Parathyroid adenoma (tissue), 2 donors: ENCODE results near the gene TRPM1.

Experiments
- H2AFZ ChIP-seq: fragments of 300-600 bp; sonication (generic); one replicate; pipeline ENCODE4 v1.7.0; 2017; ENCODE audit warnings: antibody characterized with exemption, mild to moderate bottlenecking
- H3K27ac ChIP-seq: fragments of 300-600 bp; sonication (generic); one replicate; pipeline ENCODE4 v1.7.0; 2017
- H3K27me3 ChIP-seq: fragments of 300-600 bp; sonication (generic); one replicate; pipeline ENCODE4 v1.7.0; 2017; ENCODE audit warnings: low read length; ENCODE audit not compliant: control insufficient read depth, insufficient read depth
- H3K36me3 ChIP-seq: fragments of 300-600 bp; sonication (generic); one replicate; pipeline ENCODE4 v1.7.0; 2017; ENCODE audit warnings: low read length; ENCODE audit not compliant: control insufficient read depth, insufficient read depth
- H3K4me1 ChIP-seq: fragments of 300-600 bp; sonication (generic); one replicate; pipeline ENCODE4 v1.7.0; 2017; ENCODE audit warnings: control low read depth
- H3K4me2 ChIP-seq: fragments of 300-600 bp; sonication (generic); one replicate; pipeline ENCODE4 v1.7.0; 2017; ENCODE audit warnings: low read length
- H3K4me3 ChIP-seq: fragments of 300-600 bp; sonication (generic); one replicate; pipeline ENCODE4 v1.7.0; 2017; ENCODE audit warnings: low read depth, low read length
- H3K79me2 ChIP-seq: fragments of 300-600 bp; sonication (generic); one replicate; pipeline ENCODE4 v1.7.0; 2017; ENCODE audit warnings: control low read depth
- H3K9ac ChIP-seq: fragments of 300-600 bp; sonication (generic); one replicate; pipeline ENCODE4 v1.7.0; 2017; ENCODE audit warnings: mild to moderate bottlenecking
- H3K9me3 ChIP-seq: fragments of 300-600 bp; sonication (generic); one replicate; pipeline ENCODE4 v1.7.0; 2017; ENCODE audit warnings: low read length; ENCODE audit not compliant: control insufficient read depth
- TF ChIP-seq, protein P1 (sequence below): fragments of 300-600 bp; sonication (generic); IDR thresholded peaks from one replicate; pipeline ENCODE4 v1.7.0; 2017; ENCODE audit warnings: antibody characterized with exemption, mild to moderate bottlenecking
- donor health status: primary hyperparathyroidism.

The TRPM1 gene

DNA sequence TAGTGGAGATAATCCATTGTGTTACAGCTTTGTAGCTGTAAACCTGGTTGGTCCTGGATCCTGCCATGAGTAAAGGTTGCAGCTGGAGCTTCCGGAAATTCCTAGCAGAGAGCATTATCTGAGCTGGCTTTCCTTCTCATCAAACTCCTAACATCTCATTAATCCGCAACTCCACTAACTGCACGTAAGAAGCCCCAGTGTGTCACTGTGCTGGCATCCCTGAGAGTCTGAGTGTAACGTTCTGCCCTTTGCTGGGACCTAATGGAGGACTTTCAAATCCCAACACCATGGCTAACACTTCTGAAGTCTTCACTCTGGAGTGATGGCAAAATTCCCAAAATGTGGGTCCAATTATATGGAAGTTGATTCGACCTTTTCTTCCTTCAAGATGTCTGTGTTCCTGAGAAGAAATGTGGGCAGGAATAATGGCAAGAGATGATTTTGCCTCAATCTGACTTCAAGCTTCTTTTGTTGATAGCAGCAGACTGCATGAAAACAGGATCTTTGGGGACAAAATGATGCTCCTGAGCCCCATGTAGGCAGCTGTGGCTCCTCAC is 9.6 kb upstream of the TRPM1 start:
- Histone ChIP-seq H3K4me2 (no peak overlapping the region), H3K79me2 (no peaks in the 10 kb centered on the region), H3K9me3 (no peaks in the 10 kb centered on the region), H3K27me3 (no peaks in the 10 kb centered on the region), H3K36me3 (no peaks in the 10 kb centered on the region), H2AFZ (no peak overlapping the region), H3K9ac (no peak overlapping the region), H3K27ac (no peak overlapping the region), H3K4me3 (no peak overlapping the region), H3K4me1 (no peaks in the 10 kb centered on the region)
- TF ChIP-seq, protein P1, sequence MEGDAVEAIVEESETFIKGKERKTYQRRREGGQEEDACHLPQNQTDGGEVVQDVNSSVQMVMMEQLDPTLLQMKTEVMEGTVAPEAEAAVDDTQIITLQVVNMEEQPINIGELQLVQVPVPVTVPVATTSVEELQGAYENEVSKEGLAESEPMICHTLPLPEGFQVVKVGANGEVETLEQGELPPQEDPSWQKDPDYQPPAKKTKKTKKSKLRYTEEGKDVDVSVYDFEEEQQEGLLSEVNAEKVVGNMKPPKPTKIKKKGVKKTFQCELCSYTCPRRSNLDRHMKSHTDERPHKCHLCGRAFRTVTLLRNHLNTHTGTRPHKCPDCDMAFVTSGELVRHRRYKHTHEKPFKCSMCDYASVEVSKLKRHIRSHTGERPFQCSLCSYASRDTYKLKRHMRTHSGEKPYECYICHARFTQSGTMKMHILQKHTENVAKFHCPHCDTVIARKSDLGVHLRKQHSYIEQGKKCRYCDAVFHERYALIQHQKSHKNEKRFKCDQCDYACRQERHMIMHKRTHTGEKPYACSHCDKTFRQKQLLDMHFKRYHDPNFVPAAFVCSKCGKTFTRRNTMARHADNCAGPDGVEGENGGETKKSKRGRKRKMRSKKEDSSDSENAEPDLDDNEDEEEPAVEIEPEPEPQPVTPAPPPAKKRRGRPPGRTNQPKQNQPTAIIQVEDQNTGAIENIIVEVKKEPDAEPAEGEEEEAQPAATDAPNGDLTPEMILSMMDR, result no peak

DNA sequence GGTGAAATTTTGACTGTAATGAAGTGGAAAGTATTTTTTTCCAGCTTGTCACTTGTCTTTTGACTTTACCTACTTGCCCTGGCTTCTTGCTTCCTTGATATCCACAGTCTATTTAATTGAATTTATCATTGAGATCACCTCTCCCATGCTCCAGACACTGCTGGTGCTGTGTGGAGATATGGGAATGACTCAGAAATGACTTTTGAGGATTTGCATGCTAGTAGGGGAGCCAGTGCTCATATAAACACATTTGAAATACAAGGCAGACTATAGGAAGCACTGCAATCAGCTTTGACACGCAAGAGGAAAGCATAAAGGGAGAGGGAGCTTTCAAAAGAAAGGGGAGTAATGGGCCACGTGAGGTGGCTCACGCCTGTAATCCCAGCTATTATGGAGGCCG is 7.3 kb upstream of the TRPM1 start:
- H3K9ac ChIP-seq, result no peak overlapping the region
- H3K36me3 ChIP-seq, result no peaks in the 10 kb centered on the region
- H3K4me1 ChIP-seq, result no peaks in the 10 kb centered on the region
- H2AFZ ChIP-seq, result no peak overlapping the region
- no peak overlapping the region for H3K27ac ChIP-seq
- no peaks in the 10 kb centered on the region for H3K9me3 ChIP-seq
- no peak overlapping the region for H3K4me2 ChIP-seq
- H3K79me2 ChIP-seq, result no peaks in the 10 kb centered on the region
- TF ChIP-seq, protein P1, result no peak
- no peaks in the 10 kb centered on the region for H3K27me3 ChIP-seq
- no peak overlapping the region for H3K4me3 ChIP-seq

DNA sequence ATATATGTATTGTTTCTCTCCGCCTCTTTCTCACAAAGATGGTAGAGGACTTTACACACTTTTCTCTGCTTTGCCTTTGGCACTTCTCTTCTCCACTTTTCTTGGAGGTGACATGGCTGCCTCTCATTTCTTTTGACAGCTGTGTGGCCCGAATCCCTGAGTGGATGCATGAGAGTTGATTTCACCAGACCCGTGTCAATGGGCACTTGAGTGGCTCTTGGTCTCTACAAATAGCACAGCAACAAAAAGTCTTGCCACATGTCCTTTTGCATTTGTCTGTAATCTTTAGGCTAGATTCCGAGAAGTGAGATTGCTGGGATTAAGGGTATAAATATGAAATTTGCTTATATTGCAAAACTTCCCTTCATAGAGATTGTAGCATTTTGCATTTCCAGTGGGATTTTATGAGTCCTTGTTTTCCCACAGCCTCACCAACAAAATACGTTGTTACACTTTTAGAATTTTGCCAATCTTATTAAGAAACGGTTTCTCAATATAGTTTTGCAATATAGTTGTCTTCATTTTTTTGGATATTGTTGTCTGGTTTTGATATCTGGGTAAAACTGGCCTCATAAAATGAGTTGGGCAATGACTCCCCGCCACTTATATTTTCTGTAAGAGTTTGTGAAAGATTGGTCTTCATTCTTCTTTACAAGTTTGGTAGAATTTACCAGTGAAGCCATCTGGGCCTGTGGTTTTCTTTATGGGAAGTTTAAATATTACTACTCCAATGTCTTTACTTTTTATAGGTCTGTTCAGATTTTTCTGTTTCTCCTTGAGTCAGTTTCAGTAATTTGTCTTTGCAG is 5.2 kb upstream of the TRPM1 start:
- H3K79me2 ChIP-seq, result no peaks in the 10 kb centered on the region
- no peaks in the 10 kb centered on the region for H3K4me1 ChIP-seq
- TF ChIP-seq, protein P1, result no peak
- H3K4me3 ChIP-seq, result no peak overlapping the region
- no peak overlapping the region for H3K9ac ChIP-seq
- H3K9me3 ChIP-seq, result no peaks in the 10 kb centered on the region
- no peak overlapping the region for H2AFZ ChIP-seq
- H3K36me3 ChIP-seq, result no peaks in the 10 kb centered on the region
- H3K4me2 ChIP-seq, result no peak overlapping the region
- H3K27me3 ChIP-seq, result no peaks in the 10 kb centered on the region
- H3K27ac ChIP-seq, result no peak overlapping the region

DNA sequence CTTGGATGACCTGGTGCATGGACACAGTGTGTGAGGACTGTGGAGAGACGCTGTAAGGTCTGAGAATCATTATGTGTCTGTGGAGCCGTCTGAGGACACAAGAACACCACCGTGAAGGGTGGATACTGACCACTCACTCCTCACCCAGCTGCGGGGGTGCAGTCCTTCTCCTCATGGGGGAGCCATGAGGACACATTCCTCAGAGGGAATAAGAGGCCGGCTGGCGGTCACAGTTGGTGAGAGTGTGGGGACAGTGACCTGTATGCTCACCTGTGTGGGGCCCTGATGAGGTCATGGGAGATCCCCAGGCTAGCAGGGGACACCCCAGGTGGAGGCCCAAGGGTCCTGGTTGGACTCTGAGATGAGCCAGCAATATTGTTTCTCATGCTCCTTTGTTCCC is 2.5 kb upstream of the TRPM1 start:
- Histone ChIP-seq H3K4me3 (no peak overlapping the region), H3K4me2 (no peak overlapping the region), H3K4me1 (no peaks in the 10 kb centered on the region), H3K79me2 (no peaks in the 10 kb centered on the region), H3K27ac (no peak overlapping the region), H3K9me3 (no peaks in the 10 kb centered on the region), H3K27me3 (no peaks in the 10 kb centered on the region), H3K36me3 (no peaks in the 10 kb centered on the region), H2AFZ (no peak overlapping the region), H3K9ac (no peak overlapping the region)
- TF ChIP-seq, protein P1, result no peak
